Mucosa of stomach (tissue), 1 donor: Measurements from ENCODE around the gene BIVM.

Experiments
- H3K27me3 ChIP-seq: one replicate; pipeline ENCODE4 v1.7.0; 2013; ENCODE audit warnings: mild to moderate bottlenecking, low read length; ENCODE audit not compliant: control insufficient read depth, insufficient read depth
- H3K36me3 ChIP-seq: one replicate; pipeline ENCODE4 v1.7.0; 2013; ENCODE audit warnings: low read length; ENCODE audit not compliant: control insufficient read depth, insufficient read depth
- H3K4me1 ChIP-seq: one replicate; pipeline ENCODE4 v1.7.0; 2013; ENCODE audit warnings: mild to moderate bottlenecking, low read length; ENCODE audit not compliant: control insufficient read depth, insufficient read depth
- H3K4me3 ChIP-seq: one replicate; pipeline ENCODE4 v1.7.0; 2013; ENCODE audit warnings: low read length
- H3K9ac ChIP-seq: one replicate; pipeline ENCODE4 v1.7.0; 2013; ENCODE audit warnings: mild to moderate bottlenecking, low read length, moderate library complexity
- H3K9me3 ChIP-seq: one replicate; pipeline ENCODE4 v1.7.0; 2013; ENCODE audit warnings: mild to moderate bottlenecking, low read length, moderate library complexity; ENCODE audit not compliant: control insufficient read depth
- donor health status: Pancreatic carcinoma.

The BIVM gene

GRCh38 chr13:102817907-102818306, 19.0 kb downstream of the BIVM start:
- Histone ChIP-seq H3K4me3 (no peak overlapping the region), H3K9ac (no peak overlapping the region), H3K36me3 (no peaks in the 10 kb centered on the region), H3K9me3 (no peaks in the 10 kb centered on the region), H3K27me3 (no peaks in the 10 kb centered on the region), H3K4me1 (no peaks in the 10 kb centered on the region)

GRCh38 chr13:102825400-102825799, 26.5 kb downstream of the BIVM start:
- Histone ChIP-seq H3K36me3 (peaks cover 3% of the 10 kb centered on the region), H3K4me1 (no peaks in the 10 kb centered on the region), H3K27me3 (no peaks in the 10 kb centered on the region), H3K9me3 (no peaks in the 10 kb centered on the region), H3K9ac (no peak overlapping the region), H3K4me3 (no peak overlapping the region)

GRCh38 chr13:102825921-102826706, 27.2 kb downstream of the BIVM start:
- H3K9me3 ChIP-seq, result no peaks in the 10 kb centered on the region
- peaks cover 3% of the 10 kb centered on the region for H3K36me3 ChIP-seq
- H3K4me3 ChIP-seq, result no peak overlapping the region
- H3K4me1 ChIP-seq, result no peaks in the 10 kb centered on the region
- no peaks in the 10 kb centered on the region for H3K27me3 ChIP-seq
- no peak overlapping the region for H3K9ac ChIP-seq

- H3K9me3 ChIP-seq, result no peaks in the 10 kb centered on the region
- H3K36me3 ChIP-seq, result peaks cover 3% of the 10 kb centered on the region
- no peak overlapping the region for H3K9ac ChIP-seq
- no peaks in the 10 kb centered on the region for H3K27me3 ChIP-seq
- H3K4me1 ChIP-seq, result no peaks in the 10 kb centered on the region
- no peak overlapping the region for H3K4me3 ChIP-seq
Observed at GRCh38 chr13:102830646-102831045, 31.7 kb downstream of the BIVM start.

- no peaks in the 10 kb centered on the region for H3K36me3 ChIP-seq
- no peaks in the 10 kb centered on the region for H3K4me1 ChIP-seq
- no peaks in the 10 kb centered on the region for H3K9me3 ChIP-seq
- no peaks in the 10 kb centered on the region for H3K27me3 ChIP-seq
- H3K9ac ChIP-seq, result no peak overlapping the region
- no peak overlapping the region for H3K4me3 ChIP-seq
Observed at GRCh38 chr13:102836471-102836870, 37.6 kb downstream of the BIVM start.

GRCh38 chr13:102838273-102838672, 39.4 kb downstream of the BIVM start:
- Histone ChIP-seq H3K9me3 (no peaks in the 10 kb centered on the region), H3K36me3 (no peaks in the 10 kb centered on the region), H3K27me3 (no peaks in the 10 kb centered on the region), H3K9ac (no peak overlapping the region), H3K4me1 (no peaks in the 10 kb centered on the region), H3K4me3 (no peak overlapping the region)

- Histone ChIP-seq H3K4me3 (no peak overlapping the region), H3K27me3 (no peaks in the 10 kb centered on the region), H3K4me1 (no peaks in the 10 kb centered on the region), H3K36me3 (no peaks in the 10 kb centered on the region), H3K9me3 (no peaks in the 10 kb centered on the region), H3K9ac (no peak overlapping the region)
Observed at GRCh38 chr13:102838982-102839381, 40.1 kb downstream of the BIVM start.

- Histone ChIP-seq H3K27me3 (no peaks in the 10 kb centered on the region), H3K4me1 (no peaks in the 10 kb centered on the region), H3K4me3 (no peak overlapping the region), H3K9ac (no peak overlapping the region), H3K9me3 (no peaks in the 10 kb centered on the region), H3K36me3 (no peaks in the 10 kb centered on the region)
Observed at GRCh38 chr13:102839462-102839861, 40.5 kb downstream of the BIVM start.

GRCh38 chr13:102845289-102845629, 46.3 kb downstream of the BIVM start:
- peaks cover 4% of the 10 kb centered on the region for H3K4me1 ChIP-seq
- no peaks in the 10 kb centered on the region for H3K27me3 ChIP-seq
- no peaks in the 10 kb centered on the region for H3K9me3 ChIP-seq
- peak overlapping the region; percentile 99 for H3K9ac ChIP-seq
- H3K36me3 ChIP-seq, result no peaks in the 10 kb centered on the region
- peak overlapping the region; percentile 94 for H3K4me3 ChIP-seq

GRCh38 chr13:102845630-102846260, 46.8 kb downstream of the BIVM start, which contains the start of gene ERCC5:
Gene ERCC5 (plus strand): TSS chr13:102846032. CDS start chr13:102846267, 235 bp downstream.
- Histone ChIP-seq H3K4me1 (peaks cover 4% of the 10 kb centered on the region), H3K27me3 (no peaks in the 10 kb centered on the region), H3K9ac (peak within 1 kb of the TSS; percentile 99), H3K4me3 (peak within 1 kb of the TSS; percentile 94), H3K36me3 (no peaks in the 10 kb centered on the region), H3K9me3 (no peaks in the 10 kb centered on the region)

- Histone ChIP-seq H3K9ac (peak overlapping the region; percentile 99), H3K9me3 (no peaks in the 10 kb centered on the region), H3K27me3 (no peaks in the 10 kb centered on the region), H3K4me1 (peaks cover 4% of the 10 kb centered on the region), H3K36me3 (no peaks in the 10 kb centered on the region), H3K4me3 (peak overlapping the region; percentile 94)
Observed at GRCh38 chr13:102846261-102847015, 47.5 kb downstream of the BIVM start.
